Nephron progenitor cell (in vitro differentiated cells): ENCODE data around the gene PFKFB1.

ENCODE experiments used
- DNase-seq: peaks from one replicate; pipeline ENCODE4 v3.0.0; 2021
- H3K27ac Mint-ChIP-seq: 2 replicates; pipeline ENCODE4 v1.8.0; 2021; ENCODE audit warnings: mild to moderate bottlenecking, moderate library complexity, mixed read lengths
- H3K27me3 Mint-ChIP-seq: 2 replicates; pipeline ENCODE4 v1.8.0; 2021; ENCODE audit warnings: mild to moderate bottlenecking, low read depth, mixed read lengths; ENCODE audit not compliant: poor library complexity
- H3K36me3 Mint-ChIP-seq: 2 replicates; pipeline ENCODE4 v1.8.0; 2021; ENCODE audit warnings: low read depth, mixed read lengths
- H3K4me1 Mint-ChIP-seq: 2 replicates; pipeline ENCODE4 v1.8.0; 2021; ENCODE audit warnings: mixed read lengths
- H3K4me3 Mint-ChIP-seq: 2 replicates; pipeline ENCODE4 v1.8.0; 2021; ENCODE audit warnings: mild to moderate bottlenecking, moderate library complexity, mixed read lengths
- H3K9me3 Mint-ChIP-seq: 2 replicates; pipeline ENCODE4 v1.8.0; 2021; ENCODE audit warnings: mild to moderate bottlenecking, moderate library complexity, mixed read lengths
- TF ChIP-seq, protein P1 (sequence below): fragments of 200-600 bp; sonication (generic); IDR thresholded peaks from 2 replicates; pipeline ENCODE4 v1.5.0; 2021; ENCODE audit warnings: antibody characterized with exemption

PFKFB1 gene

DNA sequence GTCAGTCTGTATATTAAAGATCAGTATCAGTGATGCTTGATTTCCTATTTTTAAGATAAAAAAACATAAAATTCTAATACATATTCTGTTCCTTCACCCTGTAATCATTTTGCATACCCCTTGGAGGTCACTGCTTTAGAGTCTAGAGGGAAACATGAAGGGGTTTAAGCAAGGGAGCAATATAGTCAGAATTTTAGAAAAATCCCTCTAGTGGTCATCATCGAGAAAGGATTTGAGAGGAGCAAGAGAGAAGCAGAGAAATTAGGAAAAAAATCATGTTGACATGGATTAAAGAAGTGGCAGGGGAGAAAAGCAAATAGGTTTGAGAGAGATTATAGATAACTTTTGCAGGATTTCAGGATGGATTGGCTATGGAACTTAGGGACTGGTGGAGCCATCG, 17.3 kb upstream of the PFKFB1 start:
- Mint-ChIP-seq H3K4me1 (no peaks in the 10 kb centered on the region), H3K9me3 (peaks cover 22% of the 10 kb centered on the region), H3K4me3 (no peak overlapping the region), H3K36me3 (no peaks in the 10 kb centered on the region), H3K27me3 (peaks cover 3% of the 10 kb centered on the region), H3K27ac (no peak overlapping the region)
- DNase-seq: no peak
- TF ChIP-seq, protein P1, sequence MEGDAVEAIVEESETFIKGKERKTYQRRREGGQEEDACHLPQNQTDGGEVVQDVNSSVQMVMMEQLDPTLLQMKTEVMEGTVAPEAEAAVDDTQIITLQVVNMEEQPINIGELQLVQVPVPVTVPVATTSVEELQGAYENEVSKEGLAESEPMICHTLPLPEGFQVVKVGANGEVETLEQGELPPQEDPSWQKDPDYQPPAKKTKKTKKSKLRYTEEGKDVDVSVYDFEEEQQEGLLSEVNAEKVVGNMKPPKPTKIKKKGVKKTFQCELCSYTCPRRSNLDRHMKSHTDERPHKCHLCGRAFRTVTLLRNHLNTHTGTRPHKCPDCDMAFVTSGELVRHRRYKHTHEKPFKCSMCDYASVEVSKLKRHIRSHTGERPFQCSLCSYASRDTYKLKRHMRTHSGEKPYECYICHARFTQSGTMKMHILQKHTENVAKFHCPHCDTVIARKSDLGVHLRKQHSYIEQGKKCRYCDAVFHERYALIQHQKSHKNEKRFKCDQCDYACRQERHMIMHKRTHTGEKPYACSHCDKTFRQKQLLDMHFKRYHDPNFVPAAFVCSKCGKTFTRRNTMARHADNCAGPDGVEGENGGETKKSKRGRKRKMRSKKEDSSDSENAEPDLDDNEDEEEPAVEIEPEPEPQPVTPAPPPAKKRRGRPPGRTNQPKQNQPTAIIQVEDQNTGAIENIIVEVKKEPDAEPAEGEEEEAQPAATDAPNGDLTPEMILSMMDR: peak; percentile 36

DNA sequence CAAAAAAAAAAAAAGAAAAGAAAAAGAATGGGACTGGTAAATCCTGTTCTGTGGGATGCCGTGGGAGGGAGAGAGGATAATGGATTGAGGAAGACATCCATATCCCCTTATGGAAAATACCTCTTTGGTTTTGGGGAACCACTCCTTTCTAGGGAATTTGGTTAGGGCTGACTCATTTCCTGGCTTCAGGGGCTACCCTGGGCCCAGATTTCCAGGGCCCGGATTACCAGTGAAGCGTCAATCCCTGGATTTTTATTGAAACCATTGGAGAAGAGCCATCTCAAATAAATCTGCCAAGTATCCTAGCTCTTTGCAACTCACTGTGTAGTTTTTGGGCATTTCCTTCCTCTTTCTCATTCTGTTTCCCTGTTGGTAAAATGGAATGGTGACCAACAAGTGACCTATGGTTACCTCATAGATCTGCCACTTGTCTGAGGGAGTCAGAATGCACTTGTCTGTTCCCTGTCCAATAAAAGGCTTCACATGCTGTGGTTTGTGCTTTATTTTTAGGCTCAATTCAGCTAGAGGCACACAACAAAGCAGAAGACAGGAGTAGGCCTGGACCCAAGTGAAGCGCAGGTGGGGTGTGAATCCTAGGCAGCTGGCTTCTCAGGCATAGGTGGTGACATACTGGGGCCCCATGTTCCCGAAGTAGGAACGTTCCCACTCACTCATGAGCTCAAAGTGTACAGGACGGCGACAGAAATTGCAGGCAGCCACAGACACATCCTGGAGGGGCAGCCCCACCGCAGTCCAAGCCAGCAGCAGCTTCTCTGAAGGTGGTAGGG, 14.8 kb upstream of the PFKFB1 start:
- Mint-ChIP-seq H3K9me3 (peaks cover 32% of the 10 kb centered on the region), H3K27me3 (no peaks in the 10 kb centered on the region), H3K36me3 (peaks cover 17% of the 10 kb centered on the region), H3K27ac (no peak overlapping the region), H3K4me3 (no peak overlapping the region), H3K4me1 (no peaks in the 10 kb centered on the region)
- no peak for DNase-seq
- TF ChIP-seq, protein P1: no peak

DNA sequence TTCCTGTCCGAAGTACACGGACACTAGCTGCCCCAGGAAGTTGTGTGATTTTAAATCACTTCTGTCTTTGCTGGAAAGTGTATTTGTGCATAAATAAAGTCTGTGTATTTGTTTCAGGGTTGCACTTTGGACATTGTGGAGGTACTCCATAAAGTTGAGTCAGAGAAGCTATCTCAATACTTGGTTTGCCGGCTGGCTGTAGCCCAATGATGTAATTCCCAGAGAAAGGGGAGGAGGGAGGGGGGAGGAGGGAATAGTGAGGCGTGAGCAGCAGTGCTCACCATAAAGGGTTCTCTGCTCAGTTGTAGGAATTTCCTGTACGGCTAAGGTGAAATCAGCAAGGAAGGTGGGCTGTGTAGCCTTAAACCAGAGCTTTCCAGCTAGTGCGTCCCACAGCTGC, 13.7 kb upstream of the PFKFB1 start:
- no peak overlapping the region for H3K27ac Mint-ChIP-seq
- no peaks in the 10 kb centered on the region for H3K27me3 Mint-ChIP-seq

DNA sequence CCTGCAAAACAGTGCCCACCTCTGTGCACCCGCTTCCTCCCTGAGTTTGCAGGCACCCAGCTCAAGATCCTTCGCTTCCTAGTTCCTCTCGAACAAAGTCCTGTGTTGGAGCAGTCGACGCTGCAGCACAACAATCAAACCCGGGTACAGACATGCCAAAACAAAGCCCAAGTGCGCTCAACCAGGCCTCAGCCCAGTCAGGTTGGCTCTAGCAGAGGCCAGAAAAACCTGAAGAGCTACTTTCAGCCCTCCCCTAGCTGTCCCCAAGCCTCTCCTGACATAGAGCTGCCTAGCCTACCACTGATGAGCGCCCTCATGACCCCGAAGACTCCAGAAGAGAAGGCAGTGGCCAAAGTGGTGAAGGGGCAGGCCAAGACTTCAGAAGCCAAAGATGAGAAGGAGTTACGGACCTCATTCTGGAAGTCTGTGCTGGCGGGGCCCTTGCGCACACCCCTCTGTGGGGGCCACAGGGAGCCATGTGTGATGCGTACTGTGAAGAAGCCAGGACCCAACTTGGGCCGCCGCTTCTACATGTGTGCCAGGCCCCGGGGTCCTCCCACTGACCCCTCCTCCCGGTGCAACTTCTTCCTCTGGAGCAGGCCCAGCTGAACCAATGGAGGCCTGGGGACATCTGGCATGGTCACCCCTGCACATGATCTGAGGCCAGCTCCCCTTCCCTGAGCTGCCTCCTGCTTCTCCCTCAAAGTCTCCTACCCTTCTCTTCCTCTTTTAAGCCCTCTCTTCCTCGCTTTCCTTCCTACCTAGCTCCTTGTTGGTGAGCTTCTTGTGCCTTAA, 13.0 kb upstream of the PFKFB1 start:
- Mint-ChIP-seq H3K27me3 (no peaks in the 10 kb centered on the region), H3K27ac (no peak overlapping the region), H3K4me3 (no peak overlapping the region), H3K4me1 (no peaks in the 10 kb centered on the region), H3K9me3 (peaks cover 45% of the 10 kb centered on the region), H3K36me3 (peaks cover 22% of the 10 kb centered on the region)
- TF ChIP-seq, protein P1: no peak
- no peak for DNase-seq

More for the DNA sequence above, 13.7 kb upstream of the PFKFB1 start:
- no peak overlapping the region for H3K4me3 Mint-ChIP-seq
- peaks cover 22% of the 10 kb centered on the region for H3K36me3 Mint-ChIP-seq
- H3K4me1 Mint-ChIP-seq: no peaks in the 10 kb centered on the region
- TF ChIP-seq, protein P1: no peak
- no peak for DNase-seq
- H3K9me3 Mint-ChIP-seq: peaks cover 38% of the 10 kb centered on the region

DNA sequence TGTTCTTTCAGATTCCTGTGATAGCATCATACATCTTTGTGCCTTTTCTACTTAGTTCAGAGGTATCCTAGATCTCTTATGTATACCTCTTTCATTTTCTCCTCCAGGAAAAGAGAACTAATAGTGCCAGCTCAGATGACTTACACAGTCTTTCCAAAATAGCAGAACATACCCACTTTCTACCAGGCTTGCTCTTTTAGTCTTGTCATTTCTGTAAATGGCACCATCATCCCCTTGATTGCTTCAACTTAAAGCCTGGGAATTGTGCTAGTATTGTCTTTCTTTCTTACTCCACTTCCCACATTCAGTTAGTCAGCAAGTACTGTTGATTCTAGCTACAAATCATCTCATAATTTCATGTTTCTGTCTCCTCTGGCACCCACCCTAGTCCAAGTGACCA, 11.3 kb upstream of the PFKFB1 start:
- Mint-ChIP-seq H3K4me1 (peaks cover 13% of the 10 kb centered on the region), H3K4me3 (no peak overlapping the region), H3K36me3 (peaks cover 22% of the 10 kb centered on the region), H3K9me3 (peaks cover 60% of the 10 kb centered on the region), H3K27ac (no peak overlapping the region), H3K27me3 (no peaks in the 10 kb centered on the region)
- no peak for DNase-seq
- TF ChIP-seq, protein P1: no peak
